Stimulated activated naive CD8-positive, alpha-beta T cell treated with anti-CD3 and anti-CD28 coated beads, Interleukin-15, Interleukin-2, amounts not matched to agents 100 ng/mL and 50 ng/mL, for 24 hours (primary cell): ENCODE results near the gene TUFT1.
"Not testable (repeated sequence)": the region's sequence is repeated elsewhere in the genome, so short reads cannot be mapped to it uniquely, and the experiment has no call there.

Source experiments
- H3K27ac Mint-ChIP-seq: one replicate; pipeline ENCODE4 v1.8.0; 2021; ENCODE audit warnings: mild to moderate bottlenecking, mixed read lengths
- H3K27me3 Mint-ChIP-seq: one replicate; pipeline ENCODE4 v1.8.0; 2021; ENCODE audit warnings: mixed read lengths
- H3K36me3 Mint-ChIP-seq: one replicate; pipeline ENCODE4 v1.8.0; 2021; ENCODE audit warnings: low read depth, mixed read lengths
- H3K4me1 Mint-ChIP-seq: one replicate; pipeline ENCODE4 v1.8.0; 2021; ENCODE audit warnings: low read depth, mixed read lengths
- H3K4me3 Mint-ChIP-seq: one replicate; pipeline ENCODE4 v1.8.0; 2021; ENCODE audit warnings: mild to moderate bottlenecking, mixed read lengths
- H3K9me3 Mint-ChIP-seq: one replicate; pipeline ENCODE4 v1.8.0; 2021; ENCODE audit warnings: mixed read lengths

The TUFT1 gene

DNA sequence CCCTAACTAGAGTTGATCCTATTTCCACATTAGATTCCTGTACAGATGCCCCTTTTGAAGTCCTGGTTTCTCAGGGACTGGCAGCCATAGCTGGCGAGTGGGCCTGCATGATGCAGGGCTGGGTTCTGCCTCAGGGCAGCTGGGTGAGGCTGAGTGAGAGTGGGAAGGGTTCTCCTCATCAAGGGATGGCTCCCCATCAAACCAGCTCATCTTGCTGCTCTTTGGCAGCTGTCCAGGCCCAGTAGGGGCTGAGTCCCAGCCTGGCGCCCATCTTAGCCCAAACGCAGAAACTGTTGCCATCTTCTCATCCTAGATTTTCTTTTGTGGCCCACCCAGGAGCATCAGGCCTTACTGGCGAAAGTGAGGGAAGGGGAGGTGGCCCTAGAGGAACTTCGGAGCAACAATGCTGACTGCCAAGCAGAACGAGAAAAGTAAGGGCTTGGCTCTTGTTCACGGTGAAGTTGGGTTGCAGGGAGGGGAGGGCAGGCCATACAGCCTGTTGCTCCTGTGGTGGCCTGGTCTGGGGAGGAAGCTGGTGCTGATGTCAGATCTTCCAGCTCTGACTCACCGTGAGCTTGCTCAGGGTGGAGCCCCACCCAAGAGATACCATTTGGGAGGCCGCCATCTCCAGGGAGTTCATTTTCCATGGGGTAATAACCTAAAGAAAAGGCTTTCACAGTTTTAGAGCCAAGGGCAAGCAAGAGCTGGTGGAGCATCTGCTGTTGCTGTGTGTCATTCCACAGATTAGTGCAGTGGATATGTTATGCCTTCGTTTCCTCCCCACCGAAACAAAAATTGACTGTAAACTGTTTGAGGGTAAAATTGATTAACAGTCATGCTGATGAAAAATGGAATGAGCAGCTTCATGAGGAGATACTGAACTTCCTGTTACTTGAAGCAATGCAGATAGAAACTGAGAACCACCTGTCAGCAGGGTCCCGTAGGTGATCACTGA, 34.7 kb downstream of the TUFT1 start:
- H3K4me1 Mint-ChIP-seq = peaks cover 14% of the 10 kb centered on the region
- no peak overlapping the region for H3K4me3 Mint-ChIP-seq
- H3K27me3 Mint-ChIP-seq = no peaks in the 10 kb centered on the region
- H3K27ac Mint-ChIP-seq = peak overlapping the region; percentile 40
- no peaks in the 10 kb centered on the region for H3K36me3 Mint-ChIP-seq
- no peaks in the 10 kb centered on the region for H3K9me3 Mint-ChIP-seq

DNA sequence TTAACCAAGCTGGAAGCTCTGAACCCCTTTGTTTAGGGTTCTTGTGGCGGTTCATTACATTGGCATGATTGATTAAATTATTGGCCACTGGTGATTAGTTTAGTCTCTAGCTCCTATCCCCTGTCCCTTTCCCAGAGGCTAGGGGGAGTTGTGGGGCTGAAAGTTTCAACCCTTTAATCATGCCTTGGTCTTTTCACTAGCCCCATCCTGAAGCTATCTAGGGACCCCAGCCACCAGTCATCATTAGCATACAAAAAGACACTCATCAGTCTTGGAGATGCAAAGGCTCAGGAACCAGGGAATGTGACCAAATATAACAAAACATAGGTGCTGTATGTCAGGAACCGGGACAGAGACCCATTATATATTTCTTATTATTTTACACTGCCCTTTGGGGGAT, 37.1 kb downstream of the TUFT1 start:
- Mint-ChIP-seq H3K27me3 (no peaks in the 10 kb centered on the region), H3K36me3 (no peaks in the 10 kb centered on the region), H3K4me1 (peaks cover 14% of the 10 kb centered on the region), H3K4me3 (no peak overlapping the region), H3K27ac (no peak overlapping the region), H3K9me3 (no peaks in the 10 kb centered on the region)

DNA sequence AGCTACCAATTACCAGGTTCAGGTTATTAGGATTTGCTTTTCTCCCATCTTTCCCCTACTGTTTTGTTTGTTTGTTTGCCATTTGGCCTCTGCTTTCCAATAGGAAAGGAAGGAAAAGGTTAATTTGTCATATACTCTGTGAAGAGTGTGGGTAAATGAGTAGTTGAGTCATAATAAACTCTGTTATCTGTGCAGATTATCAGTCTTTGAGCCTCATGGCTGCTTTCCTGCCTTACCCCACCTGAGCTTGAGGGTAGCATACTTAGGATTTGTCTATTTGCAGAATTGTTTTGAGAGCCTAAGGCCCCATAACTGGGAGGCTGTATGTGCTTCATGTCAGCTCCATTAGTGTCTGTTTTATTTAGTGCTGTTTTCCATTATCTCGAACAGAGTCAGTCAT, 38.8 kb downstream of the TUFT1 start:
- H3K36me3 Mint-ChIP-seq = no peaks in the 10 kb centered on the region
- H3K9me3 Mint-ChIP-seq = no peaks in the 10 kb centered on the region
- H3K4me1 Mint-ChIP-seq = peaks cover 14% of the 10 kb centered on the region
- no peaks in the 10 kb centered on the region for H3K27me3 Mint-ChIP-seq
- no peak overlapping the region for H3K27ac Mint-ChIP-seq
- H3K4me3 Mint-ChIP-seq = no peak overlapping the region

DNA sequence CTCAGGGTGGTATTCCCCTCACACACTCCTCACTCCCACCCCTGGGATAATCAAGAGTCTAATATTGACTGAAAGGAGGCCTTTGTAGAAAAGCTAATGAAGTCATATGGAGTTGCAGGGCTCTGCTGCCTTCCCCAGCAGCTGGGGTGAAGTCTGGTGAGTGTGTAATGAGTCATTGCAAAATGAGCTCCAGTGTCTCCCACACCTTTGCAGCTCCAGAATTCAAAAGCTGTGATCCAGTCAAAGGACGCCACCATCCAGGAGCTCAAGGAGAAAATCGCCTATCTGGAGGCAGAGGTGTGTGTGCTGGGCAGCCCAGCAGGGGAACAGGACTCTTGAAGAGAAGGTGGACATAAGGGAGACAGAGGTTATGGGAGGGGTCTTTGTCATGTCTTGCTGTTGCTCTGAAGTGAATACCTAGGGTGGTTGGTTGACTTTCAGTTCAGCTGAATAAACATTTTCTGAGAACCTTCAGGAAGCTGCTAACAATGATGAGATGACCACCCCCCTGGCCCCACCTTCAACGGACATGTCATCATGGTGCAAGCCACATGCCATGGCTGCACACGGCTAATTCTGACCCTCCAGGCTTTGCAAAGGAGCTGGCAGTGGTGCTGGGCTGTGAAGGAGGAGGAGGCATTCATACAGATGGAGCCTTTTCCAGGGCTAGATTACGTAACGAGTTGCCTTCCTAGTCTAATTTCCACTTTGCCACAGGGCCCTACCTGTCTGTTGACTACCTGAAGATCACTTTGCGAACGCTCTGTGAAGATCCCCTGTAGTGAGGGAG, 39.5 kb downstream of the TUFT1 start:
- H3K27ac Mint-ChIP-seq = no peak overlapping the region
- no peaks in the 10 kb centered on the region for H3K9me3 Mint-ChIP-seq
- no peaks in the 10 kb centered on the region for H3K27me3 Mint-ChIP-seq

DNA sequence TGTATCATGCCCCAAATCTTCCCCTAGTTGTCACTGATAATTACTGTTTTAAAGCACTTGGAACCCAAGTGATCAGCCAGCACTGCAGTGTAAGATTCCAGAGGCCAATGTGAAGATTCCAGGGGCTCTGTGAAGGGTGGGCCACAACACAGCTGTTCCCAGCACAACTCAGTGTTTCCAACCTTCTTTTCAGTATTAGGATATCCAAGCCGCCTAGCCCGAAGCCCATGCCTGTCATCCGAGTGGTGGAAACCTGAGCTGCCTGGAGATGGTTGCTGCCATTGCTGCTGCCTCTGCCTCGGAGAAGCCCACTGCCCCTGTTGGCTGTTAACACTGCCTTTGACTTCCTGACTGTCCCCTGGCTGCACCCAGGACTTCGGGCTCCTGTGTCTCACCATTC, 41.3 kb downstream of the TUFT1 start:
- no peaks in the 10 kb centered on the region for H3K27me3 Mint-ChIP-seq
- H3K9me3 Mint-ChIP-seq = no peaks in the 10 kb centered on the region
- no peak overlapping the region for H3K4me3 Mint-ChIP-seq
- no peaks in the 10 kb centered on the region for H3K36me3 Mint-ChIP-seq
- no peaks in the 10 kb centered on the region for H3K4me1 Mint-ChIP-seq
- no peak overlapping the region for H3K27ac Mint-ChIP-seq

More for the DNA sequence above, 39.5 kb downstream of the TUFT1 start:
- Mint-ChIP-seq H3K4me3 (no peak overlapping the region), H3K4me1 (peaks cover 13% of the 10 kb centered on the region), H3K36me3 (no peaks in the 10 kb centered on the region)

DNA sequence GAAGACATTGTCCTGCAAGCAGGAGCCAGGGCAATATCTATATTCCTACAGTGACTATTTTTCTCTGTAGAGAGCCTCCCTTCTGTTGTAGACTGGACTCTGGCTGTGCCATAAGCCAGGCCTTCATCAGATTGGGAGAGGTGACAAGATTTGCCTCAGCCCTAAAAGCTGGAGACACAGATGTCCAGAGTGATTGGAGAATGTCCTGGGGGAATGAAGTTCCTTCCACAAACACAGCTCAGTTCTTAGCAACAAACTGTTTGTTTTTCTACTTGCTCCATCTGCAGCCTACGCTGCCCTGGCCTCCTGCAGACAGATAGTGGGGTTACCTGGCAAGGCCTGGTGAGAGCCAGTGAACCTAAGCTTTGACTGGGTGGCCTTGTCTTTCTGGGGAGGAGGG, 41.8 kb downstream of the TUFT1 start:
- no peak overlapping the region for H3K27ac Mint-ChIP-seq
- no peaks in the 10 kb centered on the region for H3K27me3 Mint-ChIP-seq
- no peaks in the 10 kb centered on the region for H3K36me3 Mint-ChIP-seq
- H3K4me1 Mint-ChIP-seq = no peaks in the 10 kb centered on the region
- no peak overlapping the region for H3K4me3 Mint-ChIP-seq
- H3K9me3 Mint-ChIP-seq = no peaks in the 10 kb centered on the region

DNA sequence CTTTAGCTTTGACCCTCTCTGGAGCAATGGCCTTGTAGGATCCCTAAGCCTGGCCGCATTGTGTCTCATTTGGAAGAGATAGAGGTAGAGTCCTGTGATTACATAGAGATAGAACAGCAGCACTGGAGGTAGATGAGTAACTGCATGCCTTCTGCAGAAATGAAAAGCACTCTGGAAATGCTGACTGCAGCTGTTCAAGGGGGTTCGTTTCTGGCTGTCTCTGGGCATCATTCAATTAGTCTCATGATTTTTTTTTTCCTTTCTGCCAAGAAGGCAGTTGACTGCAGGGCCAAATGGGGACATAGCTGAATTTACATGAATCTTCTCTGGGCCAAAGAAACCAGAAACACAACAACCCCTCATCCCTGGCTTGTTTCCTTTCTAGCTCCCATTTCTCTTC, 43.7 kb downstream of the TUFT1 start:
- Mint-ChIP-seq H3K27me3 (no peaks in the 10 kb centered on the region), H3K27ac (no peak overlapping the region), H3K4me1 (no peaks in the 10 kb centered on the region), H3K36me3 (no peaks in the 10 kb centered on the region), H3K9me3 (no peaks in the 10 kb centered on the region), H3K4me3 (no peak overlapping the region)

DNA sequence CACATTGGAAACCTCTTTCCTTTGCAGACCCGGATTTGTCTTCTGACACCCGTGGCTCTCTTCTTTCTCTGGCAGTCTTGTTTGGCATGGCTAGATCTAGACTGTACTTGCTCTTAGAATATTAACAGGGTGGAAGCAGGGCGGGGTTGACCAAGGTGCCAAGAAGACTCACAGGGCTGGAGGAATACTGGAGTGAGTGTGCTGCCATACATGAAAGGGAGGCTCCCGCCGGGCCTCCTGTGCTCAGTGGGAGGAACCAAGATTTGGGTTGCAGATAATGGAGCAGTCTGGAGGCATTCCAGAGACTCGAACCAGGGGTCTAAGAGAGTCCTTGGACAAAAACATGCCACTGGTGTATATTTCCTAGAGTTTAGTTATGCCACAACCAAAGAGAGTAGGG, 44.2 kb downstream of the TUFT1 start:
- H3K27me3 Mint-ChIP-seq = no peaks in the 10 kb centered on the region
- H3K36me3 Mint-ChIP-seq = no peaks in the 10 kb centered on the region
- no peaks in the 10 kb centered on the region for H3K4me1 Mint-ChIP-seq
- H3K9me3 Mint-ChIP-seq = no peaks in the 10 kb centered on the region
- H3K4me3 Mint-ChIP-seq = no peak overlapping the region
- no peak overlapping the region for H3K27ac Mint-ChIP-seq

DNA sequence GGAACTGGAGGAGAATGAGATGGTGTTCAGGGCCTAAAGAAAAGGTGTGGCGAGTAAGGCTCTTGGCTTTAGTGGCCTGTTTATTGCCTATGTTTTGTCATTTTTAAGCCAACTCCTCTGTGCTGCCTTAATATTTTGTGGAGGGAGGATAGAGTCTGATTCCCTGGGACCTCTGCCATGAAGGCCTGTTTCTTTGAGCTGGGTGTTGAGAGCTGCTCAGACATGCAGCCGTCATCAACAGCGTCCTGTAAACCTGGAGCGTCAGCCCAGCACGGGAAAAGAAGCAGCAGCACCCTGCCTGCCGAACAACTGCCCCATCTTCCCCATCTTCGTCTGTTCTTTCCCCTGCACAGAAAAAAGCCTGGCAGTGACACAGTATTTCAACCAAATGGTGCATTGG, 44.7 kb downstream of the TUFT1 start:
- Mint-ChIP-seq H3K36me3 (no peaks in the 10 kb centered on the region), H3K4me3 (no peak overlapping the region), H3K27me3 (no peaks in the 10 kb centered on the region), H3K9me3 (no peaks in the 10 kb centered on the region), H3K27ac (no peak overlapping the region), H3K4me1 (no peaks in the 10 kb centered on the region)

DNA sequence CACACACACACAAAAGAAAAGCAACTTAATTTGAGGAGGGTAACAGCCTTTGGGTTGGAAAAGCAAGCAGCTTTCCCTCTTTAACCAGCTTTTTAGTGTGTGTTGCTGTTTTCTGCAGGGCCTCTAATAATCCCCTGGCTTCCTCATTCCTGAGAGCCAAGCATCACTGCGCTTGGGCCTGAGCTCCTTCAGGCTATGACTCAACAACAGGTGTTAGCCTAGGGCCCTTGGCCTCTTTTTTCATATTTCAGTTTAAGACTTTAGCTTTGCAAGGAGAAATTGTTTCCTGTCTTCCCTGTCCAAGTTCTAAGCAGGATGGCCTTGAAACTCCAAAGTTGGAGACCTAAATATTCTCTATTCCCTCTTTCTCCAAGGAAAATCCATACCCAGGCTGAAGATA, 45.5 kb downstream of the TUFT1 start:
- no peaks in the 10 kb centered on the region for H3K9me3 Mint-ChIP-seq
- H3K27ac Mint-ChIP-seq = no peak overlapping the region
- no peaks in the 10 kb centered on the region for H3K36me3 Mint-ChIP-seq
- no peaks in the 10 kb centered on the region for H3K4me1 Mint-ChIP-seq
- H3K27me3 Mint-ChIP-seq = no peaks in the 10 kb centered on the region
- no peak overlapping the region for H3K4me3 Mint-ChIP-seq

DNA sequence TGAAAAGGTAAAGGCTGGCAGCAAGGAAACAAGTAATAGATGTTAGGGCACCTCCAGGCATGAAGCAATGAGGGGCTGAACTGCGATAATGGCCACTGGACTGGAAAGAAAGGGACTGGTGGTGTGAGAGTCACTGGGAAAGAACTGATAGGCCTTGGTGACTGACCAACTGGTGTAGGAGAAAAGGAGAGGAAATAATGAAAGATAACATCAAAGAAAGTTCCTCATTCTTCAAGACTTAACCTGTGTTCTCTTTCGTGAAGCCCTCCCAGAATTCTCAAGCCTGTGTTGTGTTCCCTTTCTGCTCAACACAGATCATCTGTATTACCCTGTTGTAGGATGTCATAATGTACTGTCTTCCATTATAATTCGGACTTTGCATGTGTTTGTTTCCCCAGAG, 50.9 kb downstream of the TUFT1 start:
- Mint-ChIP-seq H3K9me3 (no peaks in the 10 kb centered on the region), H3K4me3 (no peak overlapping the region), H3K36me3 (no peaks in the 10 kb centered on the region), H3K27ac (no peak overlapping the region), H3K27me3 (peaks cover 10% of the 10 kb centered on the region), H3K4me1 (peaks cover 7% of the 10 kb centered on the region)

DNA sequence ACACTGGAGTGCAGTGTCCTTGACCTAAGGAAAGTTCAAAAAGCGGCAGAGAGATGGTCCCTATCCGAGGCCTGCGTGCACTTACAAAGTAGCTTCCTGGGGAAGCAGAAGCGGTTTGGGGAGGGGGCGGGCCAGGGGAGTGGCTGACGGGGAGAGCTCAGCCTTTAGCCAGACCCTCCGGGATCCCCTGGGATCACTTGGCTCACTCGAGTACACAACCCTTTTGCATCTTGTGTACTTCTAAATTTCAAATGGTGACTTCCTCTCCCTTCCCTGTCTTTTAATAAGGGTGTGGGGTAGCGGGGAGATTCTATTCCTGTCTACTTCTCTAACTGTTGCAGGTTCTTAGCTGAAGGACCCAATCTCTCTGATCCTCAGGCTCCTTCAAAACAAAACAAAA, 53.6 kb downstream of the TUFT1 start:
- Mint-ChIP-seq H3K4me1 (peaks cover 7% of the 10 kb centered on the region), H3K27ac (no peak overlapping the region), H3K4me3 (peak overlapping the region; percentile 43), H3K36me3 (no peaks in the 10 kb centered on the region), H3K9me3 (no peaks in the 10 kb centered on the region), H3K27me3 (peaks cover 10% of the 10 kb centered on the region)

DNA sequence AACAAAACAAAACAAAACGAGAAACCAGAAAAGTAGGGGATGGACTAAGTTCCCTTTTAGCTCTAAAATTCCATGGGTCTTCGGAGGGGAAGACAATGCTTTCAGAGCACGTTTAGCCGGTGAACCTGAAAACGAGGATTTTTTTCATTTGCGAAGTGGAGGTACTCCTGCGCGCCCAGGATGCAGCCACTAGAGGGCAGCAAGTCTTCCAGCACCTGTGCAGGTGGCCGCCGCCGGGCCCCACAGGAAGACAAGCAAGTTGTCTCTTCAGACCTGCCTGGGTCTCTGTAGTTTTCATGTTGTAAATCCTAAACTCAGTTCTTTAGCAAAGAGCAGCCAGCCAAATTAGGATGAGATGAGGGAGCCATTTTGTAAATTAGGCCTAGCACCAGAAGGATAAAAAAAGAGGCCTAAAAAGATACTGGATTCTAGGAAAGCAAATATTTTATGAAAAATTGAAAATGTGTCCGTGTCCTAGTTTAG, 54.1 kb downstream of the TUFT1 start:
- Mint-ChIP-seq H3K4me1 (peaks cover 7% of the 10 kb centered on the region), H3K9me3 (no peaks in the 10 kb centered on the region), H3K27ac (no peak overlapping the region), H3K36me3 (no peaks in the 10 kb centered on the region), H3K4me3 (peak overlapping the region; percentile 43), H3K27me3 (peaks cover 10% of the 10 kb centered on the region)

DNA sequence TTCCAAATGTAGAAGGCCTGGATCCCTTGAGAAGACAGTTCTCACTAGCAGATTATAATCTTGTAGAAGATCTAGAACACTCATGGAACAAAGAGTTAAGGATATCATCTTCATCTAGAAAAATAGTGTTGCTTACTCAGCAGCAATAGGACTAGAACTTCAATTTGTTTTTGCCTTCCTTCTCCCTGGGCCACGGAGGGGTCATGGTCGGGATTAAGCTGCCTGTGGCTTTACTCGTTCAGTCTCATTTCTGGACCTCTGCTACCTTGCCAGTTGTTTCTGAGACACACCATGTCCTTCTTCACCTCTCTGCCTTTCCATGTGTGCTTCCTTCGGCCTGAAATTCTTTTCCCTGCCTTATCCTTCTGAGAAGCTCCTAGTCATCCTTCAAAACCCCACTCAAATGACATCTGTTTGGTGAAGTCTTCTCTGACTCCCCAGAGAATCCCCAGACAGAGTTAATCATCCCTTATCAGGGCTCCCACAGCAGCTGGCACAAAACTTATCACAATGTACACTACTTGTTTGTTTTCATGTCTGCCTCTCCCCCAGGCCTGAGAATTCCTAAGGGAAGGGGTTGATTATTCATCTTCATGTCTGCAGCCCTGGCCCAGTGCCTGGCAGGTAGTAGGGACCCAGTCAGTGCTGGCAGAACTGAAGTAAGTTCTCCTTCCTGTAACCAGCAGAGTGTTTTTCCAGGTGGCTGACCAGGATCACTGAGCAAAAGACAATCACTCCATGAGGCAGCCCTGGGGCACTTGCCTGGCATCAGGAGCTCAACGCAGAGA, 56.3 kb downstream of the TUFT1 start:
- no peak overlapping the region for H3K27ac Mint-ChIP-seq
- H3K36me3 Mint-ChIP-seq = no peaks in the 10 kb centered on the region
- H3K4me3 Mint-ChIP-seq = no peak overlapping the region
- H3K9me3 Mint-ChIP-seq = no peaks in the 10 kb centered on the region
- H3K27me3 Mint-ChIP-seq = peaks cover 10% of the 10 kb centered on the region
- peaks cover 7% of the 10 kb centered on the region for H3K4me1 Mint-ChIP-seq

DNA sequence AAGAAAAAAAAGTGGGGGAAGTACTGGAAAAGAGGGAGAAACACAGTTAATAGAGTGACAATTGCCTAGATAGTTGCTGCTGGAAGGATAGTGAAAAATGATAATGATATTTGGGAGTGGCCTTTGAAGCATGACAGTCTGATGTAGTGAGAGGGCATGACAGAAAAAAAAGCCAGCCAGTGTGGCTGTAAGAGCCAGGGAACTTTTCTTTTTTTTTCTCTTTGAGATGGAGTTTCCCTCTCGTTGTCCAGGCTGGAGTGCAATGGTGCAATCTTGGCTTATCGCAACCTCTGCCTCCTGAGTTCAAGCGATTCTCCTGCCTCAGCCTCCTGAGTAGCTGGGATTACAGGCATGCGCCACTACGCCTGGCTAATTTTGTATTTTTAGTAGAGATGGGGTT, 62.4 kb downstream of the TUFT1 start:
- not testable (repeated sequence) for H3K9me3 Mint-ChIP-seq, H3K4me1 Mint-ChIP-seq, H3K36me3 Mint-ChIP-seq, H3K4me3 Mint-ChIP-seq, H3K27ac Mint-ChIP-seq
- peaks cover 18% of the 10 kb centered on the region for H3K27me3 Mint-ChIP-seq
